NOMO-1 treated with DMSO at 0.1 percent for 48 hours (cell line): Measurements from ENCODE around the gene NET1.

ENCODE experiments used
- DNase-seq: peaks from one replicate; lab custom pipeline; 2025; ENCODE audit not compliant: unreplicated experiment; lab: John Stamatoyannopoulos, UW

Gene NET1

GRCh38 chr10:5479481-5480161 is 67.3 kb downstream of the NET1 start:
- DNase-seq, result no peak

- no peak for DNase-seq
These were observed 68.0 kb downstream of the NET1 start for GRCh38 chr10:5480162-5480941.

GRCh38 chr10:5481121-5481520 is 68.8 kb downstream of the NET1 start:
- no peak for DNase-seq

- no peak for DNase-seq
These were observed 69.7 kb downstream of the NET1 start for GRCh38 chr10:5482016-5482415.

- no peak for DNase-seq
These were observed 71.8 kb downstream of the NET1 start for GRCh38 chr10:5484205-5484604.

GRCh38 chr10:5485290-5485689 is 72.9 kb downstream of the NET1 start:
- DNase-seq, result no peak

GRCh38 chr10:5485948-5486852 is 73.8 kb downstream of the NET1 start:
- DNase-seq, result no peak

- DNase-seq, result no peak
These were observed 74.5 kb downstream of the NET1 start for GRCh38 chr10:5486853-5487235.

GRCh38 chr10:5488272-5489161 is 76.2 kb downstream of the NET1 start:
- no peak for DNase-seq

GRCh38 chr10:5490032-5490431 is 77.7 kb downstream of the NET1 start:
- DNase-seq, result no peak

GRCh38 chr10:5490698-5491464 is 78.5 kb downstream of the NET1 start:
- DNase-seq, result no peak

- DNase-seq, result no peak
These were observed 79.1 kb downstream of the NET1 start for GRCh38 chr10:5491477-5491876.

GRCh38 chr10:5492322-5492855 is 80.0 kb downstream of the NET1 start:
- DNase-seq, result no peak

GRCh38 chr10:5492929-5493576 is 80.7 kb downstream of the NET1 start:
- no peak for DNase-seq

GRCh38 chr10:5493691-5494090 is 81.3 kb downstream of the NET1 start:
- no peak for DNase-seq

- no peak for DNase-seq
These were observed 82.3 kb downstream of the NET1 start for GRCh38 chr10:5494611-5495010.

- no peak for DNase-seq
These were observed 84.2 kb downstream of the NET1 start for GRCh38 chr10:5496261-5497250.

- no peak for DNase-seq
These were observed 84.9 kb downstream of the NET1 start for GRCh38 chr10:5497289-5497688.
